Mammary epithelial cell (primary cell): ENCODE results near the gene COBLL1.

Experiments used
- CTCF ChIP-seq, 2 donors: IDR thresholded peaks in 1 of 2; conservative IDR thresholded peaks in 1 of 2; 2 replicates each; pipeline ENCODE4 v1.5.1; 2011 to 2012; ENCODE audit warnings: inconsistent platforms in 2 of 2, low read length in 2 of 2, mild to moderate bottlenecking in 2 of 2, control low read depth in 1 of 2, low read depth in 1 of 2; ENCODE audit not compliant: insufficient read depth in 1 of 2; ENCODE audit errors: extremely low read depth in 1 of 2
- EZH2 ChIP-seq: IDR thresholded peaks from 2 replicates; pipeline ENCODE4 v1.6.1; 2012; ENCODE audit warnings: low read length, inconsistent platforms, borderline replicate concordance

- TF ChIP-seq CTCF (conservative IDR thresholded peaks at IDR 0.05 in 1 of 2, IDR thresholded peaks at IDR 0.05 in 1 of 2; ENCODE audit: extremely low read depth in 1 of 2, insufficient read depth in 1 of 2, low read depth in 1 of 2, low read length in 2 of 2) (no peak), EZH2 (no peak)
Observed at GRCh38 chr2:164644036-164644700, 197.5 kb downstream of the COBLL1 start.
